Vagina (tissue), 2 donors: ENCODE results near the gene PTGER2. TPM values are rescaled to one million over a fixed set of nuclear protein-coding genes. Genes with fewer than 3 reads are reported as not detected.

Experiments
- DNase-seq, 2 donors: peaks; one replicate each; pipeline ENCODE4 v3.0.0-alpha.2; 2017; ENCODE audit errors: extremely low spot score in 2 of 2
- H3K27ac ChIP-seq: fragments of 200-600 bp; sonication (generic); one replicate; pipeline ENCODE4 v1.5.1; 2019
- H3K27me3 ChIP-seq: fragments of 200-600 bp; sonication (generic); one replicate; pipeline ENCODE4 v1.5.1; 2019
- H3K36me3 ChIP-seq, 2 donors: fragments of 200-600 bp; sonication (generic); one replicate each; pipeline ENCODE4 v1.5.1; 2017 to 2019
- H3K4me1 ChIP-seq: fragments of 200-600 bp; sonication (generic); one replicate; pipeline ENCODE4 v1.5.1; 2019
- H3K4me3 ChIP-seq, 2 donors: fragments of 200-600 bp; sonication (generic); 1 replicate in 1 of 2; 2 replicates in 1 of 2; pipeline ENCODE4 v1.5.1; 2016 to 2019
- H3K9me3 ChIP-seq: fragments of 200-600 bp; sonication (generic); one replicate; pipeline ENCODE4 v1.5.1; 2019
- CTCF ChIP-seq, 3 experiments: fragments of 450-650 bp in 2 of 3; fragments of 200-600 bp in 1 of 3; sonication (generic) in 1 of 3; IDR thresholded peaks; one replicate each; pipeline ENCODE4 v1.5.1; 2017 to 2019; ENCODE audit warnings: antibody characterized with exemption in 3 of 3, mild to moderate bottlenecking in 2 of 3, moderate library complexity in 2 of 3
- POLR2A ChIP-seq, 2 donors: fragments of 450-650 bp; IDR thresholded peaks; one replicate each; pipeline ENCODE4 v1.6.1; 2017; ENCODE audit warnings: antibody characterized with exemption in 2 of 2, mild to moderate bottlenecking in 2 of 2, moderate library complexity in 2 of 2
- POLR2AphosphoS5 ChIP-seq, 2 donors: sonication (generic); formaldehyde crosslinking; IDR thresholded peaks; one replicate each; pipeline ENCODE4 v1.9.0; 2017; ENCODE audit warnings: antibody characterized with exemption in 2 of 2, mild to moderate bottlenecking in 2 of 2, low read depth in 1 of 2; ENCODE audit not compliant: insufficient read depth in 1 of 2
- intact Hi-C: fragments of 100-400 bp; cut with DNase I; formaldehyde crosslinking; loops from one replicate; pipeline ENCODE4 v1.15.1; 2023
- total RNA-seq: library from RNA; depleted of rRNA; stranded (reverse); fragments of >200 nt; gene quantifications from one replicate; pipeline ENCODE4 v1.2.3, GENCODE V29; 2016

The PTGER2 gene
- total RNA-seq, 1 donor from 2014 or later = 10.3 TPM

GRCh38 chr14:52365071-52365470 lies 51.0 kb downstream of the PTGER2 start:
- DNase-seq = no peak
- H3K27ac ChIP-seq = peak overlapping the region; percentile 42
- TF ChIP-seq CTCF (IDR thresholded peaks at IDR 0.05) (no peak), POLR2A (IDR thresholded peaks at IDR 0.05) (no peak), POLR2AphosphoS5 (IDR thresholded peaks at IDR 0.05; ENCODE audit: insufficient read depth in 1 of 2, low read depth in 1 of 2) (no peak)
- H3K27me3 ChIP-seq = no peaks in the 10 kb centered on the region
- no peaks in the 10 kb centered on the region for H3K9me3 ChIP-seq
- peaks cover 26% of the 10 kb centered on the region for H3K4me1 ChIP-seq
- no peaks in the 10 kb centered on the region for H3K36me3 ChIP-seq
- no peak overlapping the region for H3K4me3 ChIP-seq
- intact Hi-C loops = no loop called here

GRCh38 chr14:52366796-52367315 lies 52.7 kb downstream of the PTGER2 start:
- TF ChIP-seq POLR2AphosphoS5 (IDR thresholded peaks at IDR 0.05; ENCODE audit: insufficient read depth in 1 of 2, low read depth in 1 of 2) = no peak
- Histone ChIP-seq H3K27me3 (no peaks in the 10 kb centered on the region), H3K27ac (no peak overlapping the region), H3K4me3 (no peak overlapping the region), H3K36me3 (no peaks in the 10 kb centered on the region), H3K4me1 (peaks cover 21% of the 10 kb centered on the region), H3K9me3 (no peaks in the 10 kb centered on the region)
- no peak for DNase-seq
- intact Hi-C loops = no loop called here

- no peak for TF ChIP-seq POLR2AphosphoS5 (IDR thresholded peaks at IDR 0.05; ENCODE audit: insufficient read depth in 1 of 2, low read depth in 1 of 2)
- no peak for TF ChIP-seq CTCF (IDR thresholded peaks at IDR 0.05)
- TF ChIP-seq POLR2A (IDR thresholded peaks at IDR 0.05) = no peak
- H3K4me3 ChIP-seq = no peak overlapping the region
- no peak overlapping the region for H3K27ac ChIP-seq
- no peak for DNase-seq
- peaks cover 18% of the 10 kb centered on the region for H3K4me1 ChIP-seq
- no peaks in the 10 kb centered on the region for H3K9me3 ChIP-seq
- H3K36me3 ChIP-seq = no peaks in the 10 kb centered on the region
- H3K27me3 ChIP-seq = no peaks in the 10 kb centered on the region
- intact Hi-C loops = no loop called here
Measured at GRCh38 chr14:52369305-52369801, 55.2 kb downstream of the PTGER2 start.

GRCh38 chr14:52370406-52370935 lies 56.4 kb downstream of the PTGER2 start:
- Histone ChIP-seq H3K27me3 (no peaks in the 10 kb centered on the region), H3K27ac (no peak overlapping the region), H3K36me3 (no peaks in the 10 kb centered on the region), H3K9me3 (no peaks in the 10 kb centered on the region), H3K4me3 (no peak overlapping the region), H3K4me1 (peaks cover 8% of the 10 kb centered on the region)
- intact Hi-C loops = no loop called here
- DNase-seq = no peak
- TF ChIP-seq POLR2AphosphoS5 (IDR thresholded peaks at IDR 0.05; ENCODE audit: insufficient read depth in 1 of 2, low read depth in 1 of 2) = no peak

GRCh38 chr14:52377940-52378339 lies 63.8 kb downstream of the PTGER2 start:
- intact Hi-C loops = no loop called here
- no peaks in the 10 kb centered on the region for H3K36me3 ChIP-seq
- H3K27me3 ChIP-seq = no peaks in the 10 kb centered on the region
- DNase-seq = no peak
- no peak overlapping the region for H3K4me3 ChIP-seq
- TF ChIP-seq CTCF (IDR thresholded peaks at IDR 0.05) (no peak), POLR2A (IDR thresholded peaks at IDR 0.05) (no peak), POLR2AphosphoS5 (IDR thresholded peaks at IDR 0.05; ENCODE audit: insufficient read depth in 1 of 2, low read depth in 1 of 2) (no peak)
- no peak overlapping the region for H3K27ac ChIP-seq
- no peaks in the 10 kb centered on the region for H3K4me1 ChIP-seq
- H3K9me3 ChIP-seq = no peaks in the 10 kb centered on the region

Other genes starting within 250 kb of the PTGER2 start
- gene NID2, start 245.3 kb upstream of the PTGER2 start, total RNA-seq = 20.1 TPM
- gene PTGDR, start 46.6 kb upstream of the PTGER2 start, total RNA-seq = 1.2 TPM
- 5.9 TPM for gene TXNDC16, start 238.2 kb downstream of the PTGER2 start, total RNA-seq
- gene GPR137C, start 238.5 kb downstream of the PTGER2 start, total RNA-seq = 0.74 TPM